Measurements from ENCODE around the gene PTPN6. TPM values are rescaled to one million over a fixed set of nuclear protein-coding genes. Genes with fewer than 3 reads are reported as not detected.
A peak's percentile ranks its signal among the peaks of the same experiment; 100 is the strongest.

The PTPN6 gene
- total and polyA plus RNA-seq, 4 donors = 38.2 to 222 (median 170) TPM

DNA sequence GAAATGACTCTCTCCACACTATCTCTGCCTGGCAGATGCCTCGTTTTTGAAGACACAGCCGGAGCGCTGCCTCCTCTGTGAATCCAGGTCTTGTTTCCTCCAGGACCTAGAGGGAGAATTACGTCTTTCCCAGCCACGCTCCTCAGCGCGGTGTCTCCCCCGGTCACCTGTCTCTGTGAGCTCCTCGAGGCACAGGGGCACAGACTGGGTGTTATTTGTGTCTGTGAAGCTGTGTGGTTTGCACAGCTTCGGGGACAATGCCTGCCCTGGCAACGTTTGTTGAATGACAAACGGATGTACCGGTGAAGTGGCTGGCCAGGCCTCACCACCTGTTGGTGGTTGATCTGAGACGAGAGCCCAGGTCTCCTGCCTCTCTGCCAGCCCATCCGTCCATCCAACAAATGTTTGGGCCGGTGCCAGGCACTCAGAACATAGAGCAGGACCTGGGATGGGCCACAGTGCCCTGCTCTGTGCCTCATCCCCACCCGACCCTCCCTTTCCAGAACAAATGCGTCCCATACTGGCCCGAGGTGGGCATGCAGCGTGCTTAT is 6.1 kb downstream of the PTPN6 start:
- Histone ChIP-seq H3K27ac (ENCODE audit: low read depth in 1 of 2, low read length in 1 of 2) (peak overlapping the region in 1 of 2 donors; percentile 20), H3K4me3 (no peak overlapping the region), H3K36me3 (ENCODE audit: control insufficient read depth in 4 of 4, insufficient read depth in 4 of 4, low read length in 4 of 4) (peaks cover 0 to 21% (median 0%) of the 10 kb centered on the region in 4 donors), H3K4me1 (ENCODE audit: control insufficient read depth in 5 of 5, insufficient read depth in 5 of 5, low read length in 5 of 5) (peaks cover 0 to 27% (median 11%) of the 10 kb centered on the region in 5 donors), H3K9ac (ENCODE audit: insufficient read depth in 1 of 2, low read length in 2 of 2) (no peak overlapping the region), H3K27me3 (ENCODE audit: control insufficient read depth in 3 of 3, insufficient read depth in 3 of 3, low read length in 2 of 3) (no peaks in the 10 kb centered on the region), H3K9me3 (ENCODE audit: control insufficient read depth in 4 of 4, insufficient read depth in 3 of 4, low read length in 3 of 4) (no peaks in the 10 kb centered on the region)
- DNase-seq (no peak), ATAC-seq (ENCODE audit: insufficient read depth, low FRiP score) (no peak)
- TF ChIP-seq, protein P1, sequence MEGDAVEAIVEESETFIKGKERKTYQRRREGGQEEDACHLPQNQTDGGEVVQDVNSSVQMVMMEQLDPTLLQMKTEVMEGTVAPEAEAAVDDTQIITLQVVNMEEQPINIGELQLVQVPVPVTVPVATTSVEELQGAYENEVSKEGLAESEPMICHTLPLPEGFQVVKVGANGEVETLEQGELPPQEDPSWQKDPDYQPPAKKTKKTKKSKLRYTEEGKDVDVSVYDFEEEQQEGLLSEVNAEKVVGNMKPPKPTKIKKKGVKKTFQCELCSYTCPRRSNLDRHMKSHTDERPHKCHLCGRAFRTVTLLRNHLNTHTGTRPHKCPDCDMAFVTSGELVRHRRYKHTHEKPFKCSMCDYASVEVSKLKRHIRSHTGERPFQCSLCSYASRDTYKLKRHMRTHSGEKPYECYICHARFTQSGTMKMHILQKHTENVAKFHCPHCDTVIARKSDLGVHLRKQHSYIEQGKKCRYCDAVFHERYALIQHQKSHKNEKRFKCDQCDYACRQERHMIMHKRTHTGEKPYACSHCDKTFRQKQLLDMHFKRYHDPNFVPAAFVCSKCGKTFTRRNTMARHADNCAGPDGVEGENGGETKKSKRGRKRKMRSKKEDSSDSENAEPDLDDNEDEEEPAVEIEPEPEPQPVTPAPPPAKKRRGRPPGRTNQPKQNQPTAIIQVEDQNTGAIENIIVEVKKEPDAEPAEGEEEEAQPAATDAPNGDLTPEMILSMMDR (IDR thresholded peaks at IDR 0.05; ENCODE audit: control extremely low read depth, extremely low read depth) = no peak
- WGBS, 2 donors = 84 to 85% methylated on average over 20 of the region's 20 CpGs

DNA sequence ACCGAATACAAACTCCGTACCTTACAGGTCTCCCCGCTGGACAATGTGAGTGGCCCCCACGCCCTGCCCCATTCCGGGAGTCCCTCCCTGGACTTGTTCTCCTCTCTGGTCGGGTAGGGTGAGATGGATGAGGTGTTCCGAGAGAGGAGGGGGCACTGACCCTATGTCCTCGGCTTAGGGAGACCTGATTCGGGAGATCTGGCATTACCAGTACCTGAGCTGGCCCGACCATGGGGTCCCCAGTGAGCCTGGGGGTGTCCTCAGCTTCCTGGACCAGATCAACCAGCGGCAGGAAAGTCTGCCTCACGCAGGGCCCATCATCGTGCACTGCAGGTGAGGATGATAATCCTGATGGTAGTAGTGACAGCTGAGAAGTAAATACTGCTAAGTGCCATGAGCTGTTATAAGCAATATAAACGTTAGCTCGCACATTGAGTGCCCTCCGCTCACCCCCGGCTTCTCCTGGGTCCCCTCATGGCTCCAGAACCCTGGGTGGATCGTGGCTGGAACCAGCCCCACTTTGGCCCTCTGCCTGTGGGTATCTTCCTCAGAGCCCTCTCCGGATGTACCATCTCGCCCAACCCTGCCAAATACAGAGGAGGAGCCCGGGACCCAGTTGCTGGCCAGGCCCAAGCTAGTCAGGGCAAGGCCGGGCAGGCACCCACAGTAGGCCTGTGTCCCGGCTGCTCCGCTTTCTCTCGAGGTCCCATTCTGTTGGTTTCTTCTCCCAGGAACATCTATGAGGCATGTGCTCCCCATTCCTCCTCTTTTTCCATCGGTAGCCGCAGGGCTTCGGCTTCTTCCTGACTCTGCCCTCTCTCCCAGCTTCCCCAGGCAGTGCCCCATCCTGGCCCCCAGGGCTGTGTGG is 6.8 kb downstream of the PTPN6 start:
- peak overlapping the region in 1 of 2 donors; percentile 82 for H3K27ac ChIP-seq (ENCODE audit: low read depth in 1 of 2, low read length in 1 of 2)
- 78 to 79% methylated on average over 28 of the region's 28 CpGs for WGBS, 2 donors
- DNase-seq (no peak), ATAC-seq (ENCODE audit: insufficient read depth, low FRiP score) (no peak)
- TF ChIP-seq, protein P1 (IDR thresholded peaks at IDR 0.05; ENCODE audit: control extremely low read depth, extremely low read depth) = no peak
- no peak overlapping the region for H3K4me3 ChIP-seq
- no peaks in the 10 kb centered on the region for H3K27me3 ChIP-seq (ENCODE audit: control insufficient read depth in 3 of 3, insufficient read depth in 3 of 3, low read length in 2 of 3)
- H3K9me3 ChIP-seq (ENCODE audit: control insufficient read depth in 4 of 4, insufficient read depth in 3 of 4, low read length in 3 of 4) = no peaks in the 10 kb centered on the region
- H3K4me1 ChIP-seq (ENCODE audit: control insufficient read depth in 5 of 5, insufficient read depth in 5 of 5, low read length in 5 of 5) = peaks cover 0 to 29% (median 16%) of the 10 kb centered on the region in 5 donors
- H3K9ac ChIP-seq (ENCODE audit: insufficient read depth in 1 of 2, low read length in 2 of 2) = no peak overlapping the region
- H3K36me3 ChIP-seq (ENCODE audit: control insufficient read depth in 4 of 4, insufficient read depth in 4 of 4, low read length in 4 of 4) = peaks cover 0 to 21% (median 0%) of the 10 kb centered on the region in 4 donors

DNA sequence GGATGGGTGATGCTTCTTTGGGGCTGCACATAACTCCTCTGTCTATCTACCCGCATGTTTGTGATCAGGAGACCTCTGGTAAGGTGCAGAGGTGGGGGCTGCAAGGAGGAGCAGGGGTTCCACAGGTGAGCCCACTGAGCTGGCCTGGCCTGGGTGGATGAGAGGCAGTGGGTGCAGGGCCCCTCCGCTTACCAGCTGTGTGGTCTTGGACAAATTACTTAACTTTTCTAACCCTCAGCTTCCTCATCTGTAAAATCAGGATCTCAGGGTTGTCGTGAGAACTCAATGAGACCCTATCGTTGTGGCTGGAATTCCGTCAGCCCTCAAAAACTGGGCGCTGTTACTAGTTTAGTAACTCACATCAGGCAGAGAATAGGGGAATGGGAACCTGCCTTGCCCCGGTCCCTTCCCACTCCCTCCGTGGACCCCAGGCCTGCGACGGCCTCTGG is 7.5 kb downstream of the PTPN6 start:
- Histone ChIP-seq H3K9ac (ENCODE audit: insufficient read depth in 1 of 2, low read length in 2 of 2) (no peak overlapping the region), H3K9me3 (ENCODE audit: control insufficient read depth in 4 of 4, insufficient read depth in 3 of 4, low read length in 3 of 4) (no peaks in the 10 kb centered on the region), H3K4me1 (ENCODE audit: control insufficient read depth in 5 of 5, insufficient read depth in 5 of 5, low read length in 5 of 5) (peaks cover 0 to 29% (median 14%) of the 10 kb centered on the region in 5 donors), H3K27me3 (ENCODE audit: control insufficient read depth in 3 of 3, insufficient read depth in 3 of 3, low read length in 2 of 3) (no peaks in the 10 kb centered on the region), H3K36me3 (ENCODE audit: control insufficient read depth in 4 of 4, insufficient read depth in 4 of 4, low read length in 4 of 4) (peaks cover 0 to 21% (median 0%) of the 10 kb centered on the region in 4 donors), H3K27ac (ENCODE audit: low read depth in 1 of 2, low read length in 1 of 2) (peak overlapping the region in 1 of 2 donors; percentile 82), H3K4me3 (no peak overlapping the region)
- TF ChIP-seq, protein P1 (IDR thresholded peaks at IDR 0.05; ENCODE audit: control extremely low read depth, extremely low read depth) = no peak
- DNase-seq = no peak
- 30 to 49% methylated on average over 10 of the region's 10 CpGs for WGBS, 2 donors
- no peak for ATAC-seq (ENCODE audit: insufficient read depth, low FRiP score)
